ENCODE data around the gene TOLLIP.

The TOLLIP gene

GRCh38 chr11:1301220-1302000, 8.0 kb downstream of the TOLLIP start:
- Histone ChIP-seq H3K27ac (no peak overlapping the region), H3K9me3 (ENCODE audit: control insufficient read depth, low read length) (no peaks in the 10 kb centered on the region), H3K4me1 (no peaks in the 10 kb centered on the region), H3K9ac (no peak overlapping the region), H3K4me3 (ENCODE audit: low read depth, low read length) (no peak overlapping the region), H3K36me3 (ENCODE audit: control insufficient read depth, insufficient read depth, low read length) (no peaks in the 10 kb centered on the region), H3K79me2 (peaks cover 38% of the 10 kb centered on the region), H2AFZ (no peak overlapping the region), H3K4me2 (ENCODE audit: low read length) (no peak overlapping the region), H3K27me3 (ENCODE audit: control insufficient read depth, insufficient read depth, low read length) (no peaks in the 10 kb centered on the region)
- TF ChIP-seq CTCF (IDR thresholded peaks at IDR 0.05), result no peak

GRCh38 chr11:1300569-1301187, 8.8 kb downstream of the TOLLIP start:
- TF ChIP-seq CTCF (IDR thresholded peaks at IDR 0.05), result no peak

GRCh38 chr11:1300121-1300520, 9.3 kb downstream of the TOLLIP start:
- Histone ChIP-seq H3K4me2 (ENCODE audit: low read length) (no peak overlapping the region), H3K36me3 (ENCODE audit: control insufficient read depth, insufficient read depth, low read length) (no peaks in the 10 kb centered on the region), H2AFZ (no peak overlapping the region), H3K4me1 (no peaks in the 10 kb centered on the region), H3K27me3 (ENCODE audit: control insufficient read depth, insufficient read depth, low read length) (no peaks in the 10 kb centered on the region), H3K79me2 (peaks cover 37% of the 10 kb centered on the region), H3K4me3 (ENCODE audit: low read depth, low read length) (no peak overlapping the region), H3K27ac (no peak overlapping the region), H3K9ac (no peak overlapping the region), H3K9me3 (ENCODE audit: control insufficient read depth, low read length) (no peaks in the 10 kb centered on the region)
- TF ChIP-seq CTCF (IDR thresholded peaks at IDR 0.05), result no peak

More at GRCh38 chr11:1300569-1301187, 8.8 kb downstream of the TOLLIP start:
- no peaks in the 10 kb centered on the region for H3K4me1 ChIP-seq
- H3K9me3 ChIP-seq (ENCODE audit: control insufficient read depth, low read length), result no peaks in the 10 kb centered on the region
- peaks cover 36% of the 10 kb centered on the region for H3K79me2 ChIP-seq
- no peak overlapping the region for H3K9ac ChIP-seq
- no peak overlapping the region for H3K4me3 ChIP-seq (ENCODE audit: low read depth, low read length)
- no peaks in the 10 kb centered on the region for H3K27me3 ChIP-seq (ENCODE audit: control insufficient read depth, insufficient read depth, low read length)
- H3K4me2 ChIP-seq (ENCODE audit: low read length), result no peak overlapping the region
- H2AFZ ChIP-seq, result no peak overlapping the region
- H3K36me3 ChIP-seq (ENCODE audit: control insufficient read depth, insufficient read depth, low read length), result no peaks in the 10 kb centered on the region
- no peak overlapping the region for H3K27ac ChIP-seq

- Histone ChIP-seq H3K9ac (no peak overlapping the region), H2AFZ (no peak overlapping the region), H3K27ac (no peak overlapping the region), H3K27me3 (ENCODE audit: control insufficient read depth, insufficient read depth, low read length) (no peaks in the 10 kb centered on the region), H3K9me3 (ENCODE audit: control insufficient read depth, low read length) (no peaks in the 10 kb centered on the region), H3K79me2 (peaks cover 37% of the 10 kb centered on the region), H3K4me3 (ENCODE audit: low read depth, low read length) (no peak overlapping the region), H3K36me3 (ENCODE audit: control insufficient read depth, insufficient read depth, low read length) (no peaks in the 10 kb centered on the region), H3K4me2 (ENCODE audit: low read length) (no peak overlapping the region), H3K4me1 (no peaks in the 10 kb centered on the region)
- no peak for TF ChIP-seq CTCF (IDR thresholded peaks at IDR 0.05)
Observed at GRCh38 chr11:1299621-1300020, 9.8 kb downstream of the TOLLIP start.

Measured in parathyroid adenoma (tissue), 2 donors.